HG03575 (cell line): ENCODE measurements around the gene TREX2.

Experiments
- ATAC-seq: cut with Tn5 transposase; IDR thresholded peaks from one replicate; pipeline ENCODE4 v1.9.1; 2021; ENCODE audit not compliant: unreplicated experiment, insufficient number of reproducible peaks, low FRiP score; ENCODE audit errors: extremely low read depth

The TREX2 gene

DNA sequence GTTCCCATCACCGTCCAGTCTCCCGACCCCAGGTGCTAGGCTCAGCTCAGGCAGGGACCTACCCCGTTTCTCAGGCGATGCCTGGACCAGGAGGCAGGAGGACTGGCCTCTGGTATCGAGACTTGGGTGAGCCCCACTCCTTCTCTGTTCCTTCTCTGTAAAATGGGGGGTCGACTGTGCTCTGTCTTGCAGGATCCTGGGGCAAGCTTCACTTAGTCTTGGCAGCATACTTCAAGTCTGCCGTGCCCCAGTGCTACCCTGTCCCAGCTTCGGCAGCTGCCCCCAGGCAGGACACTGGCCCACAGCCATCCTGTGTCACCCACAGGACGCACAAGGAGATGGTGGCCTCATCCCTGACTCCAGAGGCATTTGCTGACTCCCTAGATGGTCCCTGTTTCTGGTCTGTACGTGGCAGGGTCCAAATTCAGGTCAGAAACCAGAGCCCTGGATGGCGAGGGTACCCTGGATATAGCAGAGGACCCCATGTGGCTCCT lies 31.6 kb upstream of the TREX2 start:
- no peak for ATAC-seq

- ATAC-seq, result no peak
These were observed 31.0 kb upstream of the TREX2 start for GRCh38 chrX:153476666-153477363.

DNA sequence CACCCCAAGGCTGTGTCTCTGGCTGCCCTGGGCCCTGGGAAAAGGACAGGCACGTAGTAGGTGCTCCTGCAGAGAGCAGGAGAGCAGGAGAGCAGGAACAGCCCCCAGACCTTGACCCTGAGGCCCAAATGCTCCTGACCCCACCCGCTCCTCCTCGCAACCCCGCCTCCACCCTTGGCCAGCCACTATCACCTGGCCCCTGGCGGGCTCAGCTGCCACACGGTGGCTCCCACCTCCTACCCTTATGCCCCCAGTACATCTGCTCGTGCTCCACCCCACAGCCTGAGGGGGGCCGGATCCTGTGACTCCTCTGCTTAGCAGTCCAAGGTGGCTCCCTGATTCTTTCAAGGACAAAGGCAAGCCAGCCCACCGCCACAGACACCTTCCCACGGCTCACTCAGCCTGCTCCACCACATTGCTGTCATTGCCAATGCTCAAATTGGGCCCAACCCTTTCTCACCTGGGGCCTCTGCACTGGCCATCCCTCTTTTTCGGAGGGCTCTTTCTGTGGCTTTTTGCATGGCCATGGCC lies 30.0 kb upstream of the TREX2 start:
- no peak for ATAC-seq

- no peak for ATAC-seq
These were observed 29.4 kb upstream of the TREX2 start for GRCh38 chrX:153475271-153475670.

DNA sequence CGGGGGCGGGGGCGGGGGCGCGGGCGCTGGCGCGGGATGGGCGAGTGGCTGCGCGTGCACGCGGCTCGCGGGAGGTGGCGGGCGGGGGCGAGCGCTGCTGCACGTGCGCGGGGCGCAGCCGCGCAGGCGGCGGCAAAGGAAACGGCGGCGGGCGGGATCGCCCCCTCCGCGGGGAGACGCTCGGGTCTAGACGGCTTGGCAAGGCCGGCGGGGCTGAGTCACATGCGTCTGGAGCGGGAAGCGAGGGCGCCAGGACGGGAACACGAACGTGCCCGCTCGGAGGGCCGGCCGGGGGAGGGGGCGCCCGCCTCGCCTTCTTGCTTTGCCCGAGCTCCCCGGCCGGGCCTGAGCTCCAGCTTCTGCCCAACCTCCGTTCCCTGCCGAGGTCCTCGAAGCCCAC lies 28.9 kb upstream of the TREX2 start:
- no peak for ATAC-seq

GRCh38 chrX:153474266-153474665 lies 28.4 kb upstream of the TREX2 start:
- ATAC-seq, result no peak

DNA sequence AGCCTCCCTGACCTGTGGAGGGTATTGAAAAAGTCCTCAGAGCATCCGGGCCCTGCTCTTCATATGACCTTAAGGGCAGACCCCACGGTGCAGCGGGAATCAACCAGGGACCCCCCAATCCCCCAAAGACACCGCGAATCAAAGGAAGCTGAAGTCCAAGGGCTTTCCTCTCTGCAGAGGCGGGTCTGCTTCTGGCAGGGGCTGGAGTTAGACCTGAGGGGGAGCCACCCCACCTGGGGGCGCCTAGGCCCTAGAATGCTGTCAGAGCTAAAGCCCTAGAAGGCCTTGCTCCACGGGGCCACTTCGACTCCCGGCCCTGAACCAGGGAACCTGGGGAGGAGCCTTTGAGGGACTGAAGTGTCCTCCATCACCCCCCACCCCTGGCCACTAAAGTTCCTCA lies 27.3 kb upstream of the TREX2 start:
- ATAC-seq, result no peak

DNA sequence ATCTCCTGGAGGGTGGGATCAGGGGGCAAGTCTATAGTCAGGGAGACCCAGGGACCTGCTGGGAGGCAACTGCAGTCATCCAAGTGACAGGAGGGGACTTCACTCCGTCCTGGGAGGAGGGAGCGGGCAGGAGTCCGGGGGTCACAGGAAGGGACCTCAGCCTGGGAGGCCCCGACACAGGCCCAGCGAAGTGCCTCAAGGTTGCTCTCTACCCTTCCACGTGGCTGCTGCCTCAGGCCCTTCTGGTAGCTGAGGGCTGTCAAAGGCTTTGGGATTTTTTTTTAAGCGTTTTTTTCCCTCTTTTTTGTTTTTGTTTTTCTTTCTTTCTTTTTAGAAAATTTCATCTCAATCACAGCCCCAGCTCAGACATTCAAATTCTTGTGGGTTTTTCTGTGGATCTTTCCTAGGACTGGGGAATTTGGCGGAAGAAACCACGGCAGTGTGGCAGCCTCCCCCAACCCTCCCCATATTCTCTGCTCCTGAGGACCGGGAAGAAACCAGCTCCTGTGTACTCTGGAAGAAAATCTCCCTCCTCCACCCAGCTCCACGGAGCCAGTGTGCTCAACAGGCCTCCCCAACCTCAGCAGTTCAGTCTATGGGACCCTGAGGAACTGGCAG lies 25.9 kb upstream of the TREX2 start:
- no peak for ATAC-seq

DNA sequence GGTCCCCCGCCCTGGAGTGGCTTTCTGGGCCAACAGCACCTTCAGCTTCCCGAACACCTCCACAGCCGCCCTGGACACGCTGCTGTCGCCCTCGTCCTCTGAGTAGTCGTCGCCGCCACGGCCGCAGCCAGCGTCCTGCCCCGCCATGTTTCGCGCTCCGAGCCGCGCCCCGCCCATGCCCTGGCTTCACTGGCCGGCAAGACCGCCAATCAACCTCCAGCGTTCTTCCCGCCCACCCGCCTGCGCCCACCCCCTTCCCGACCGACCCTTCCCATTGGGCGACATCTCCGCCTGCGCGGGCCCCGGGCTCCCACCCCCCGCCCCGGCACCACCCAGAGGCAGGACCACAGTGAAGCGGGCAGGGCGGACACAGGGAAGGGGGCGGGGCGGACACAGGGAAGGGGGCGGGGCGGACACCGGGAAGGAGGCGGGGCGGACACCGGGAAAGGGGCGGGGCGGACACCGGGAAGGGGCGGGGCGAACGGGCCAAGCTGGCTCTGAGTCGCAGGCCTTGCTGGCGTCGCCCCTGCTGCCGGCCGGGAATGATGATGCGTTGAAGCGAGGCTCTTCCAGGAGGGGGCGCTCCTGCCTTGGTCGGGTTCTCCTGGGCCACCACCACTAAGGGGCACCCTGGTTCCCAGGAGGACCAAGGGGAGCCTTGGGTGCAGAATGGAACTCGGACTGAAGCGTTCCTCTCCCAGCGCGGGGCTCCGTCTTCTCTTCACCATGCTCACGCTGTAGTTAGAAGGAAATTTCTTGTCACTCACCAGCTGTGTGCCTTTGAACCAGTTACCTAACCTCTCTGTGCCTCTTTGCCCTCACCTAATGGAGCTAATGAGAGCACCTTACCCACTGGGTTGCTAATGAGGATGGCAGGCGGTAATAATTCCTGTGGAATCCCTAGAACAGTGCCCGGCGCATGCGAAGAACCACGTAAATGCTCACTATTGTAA lies 24.8 kb upstream of the TREX2 start, which contains the start of gene HAUS7:
Gene HAUS7 (minus strand): TSS at position 166 of the 953 bp plus-strand sequence. CDS start 19 bp downstream, at position 147.
- peak; percentile 58 for ATAC-seq

GRCh38 chrX:153469811-153470410 lies 24.1 kb upstream of the TREX2 start:
- no peak for ATAC-seq

DNA sequence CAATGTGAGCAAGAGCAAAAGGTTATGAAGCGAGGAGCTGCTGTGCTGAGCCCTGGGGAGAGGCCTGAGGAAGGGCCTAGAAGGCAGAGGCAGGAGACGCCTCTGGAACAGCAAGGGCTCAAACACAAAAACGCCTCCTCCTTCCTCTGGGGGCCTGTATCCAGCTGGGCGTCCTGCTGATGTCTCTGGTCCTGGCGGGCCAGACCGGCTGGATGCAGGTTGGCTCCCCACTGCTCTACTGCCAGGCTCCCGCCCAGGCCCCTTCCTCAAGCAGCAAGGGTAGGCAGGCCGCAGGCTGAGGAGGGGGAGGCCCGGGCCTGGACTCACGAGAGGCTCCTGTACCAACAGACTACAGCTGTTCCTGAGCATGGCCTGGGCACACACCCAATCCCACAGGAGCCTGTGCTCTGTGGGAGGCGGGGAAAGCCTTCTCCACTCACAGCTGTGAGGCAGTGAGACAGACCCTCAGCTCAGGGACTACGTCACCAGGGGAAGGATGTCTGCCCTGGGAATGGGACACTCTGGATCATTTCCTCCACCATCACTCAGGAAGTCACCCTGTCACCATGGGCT lies 22.2 kb upstream of the TREX2 start:
- no peak for ATAC-seq

- no peak for ATAC-seq
These were observed 20.0 kb upstream of the TREX2 start for GRCh38 chrX:153465691-153466380.

DNA sequence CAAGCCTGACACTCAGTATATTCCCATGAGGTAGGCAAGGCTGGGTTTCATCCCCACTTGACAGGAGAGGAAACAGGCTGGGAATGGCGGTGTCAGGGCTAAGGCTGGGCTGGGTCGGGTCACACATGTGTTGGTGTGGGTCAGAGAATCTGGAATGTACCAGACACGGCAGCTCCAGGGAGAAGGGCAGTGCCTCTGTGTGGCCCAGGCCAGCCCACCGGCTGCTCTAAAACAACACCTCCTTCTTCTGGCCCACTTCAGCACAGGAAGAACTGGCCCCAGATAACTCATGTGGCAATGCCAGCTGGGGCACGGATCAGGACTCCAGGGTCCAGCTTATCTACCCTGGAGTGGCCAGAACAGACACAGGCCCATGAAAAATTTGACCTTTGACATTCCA lies 18.3 kb upstream of the TREX2 start:
- ATAC-seq, result no peak

DNA sequence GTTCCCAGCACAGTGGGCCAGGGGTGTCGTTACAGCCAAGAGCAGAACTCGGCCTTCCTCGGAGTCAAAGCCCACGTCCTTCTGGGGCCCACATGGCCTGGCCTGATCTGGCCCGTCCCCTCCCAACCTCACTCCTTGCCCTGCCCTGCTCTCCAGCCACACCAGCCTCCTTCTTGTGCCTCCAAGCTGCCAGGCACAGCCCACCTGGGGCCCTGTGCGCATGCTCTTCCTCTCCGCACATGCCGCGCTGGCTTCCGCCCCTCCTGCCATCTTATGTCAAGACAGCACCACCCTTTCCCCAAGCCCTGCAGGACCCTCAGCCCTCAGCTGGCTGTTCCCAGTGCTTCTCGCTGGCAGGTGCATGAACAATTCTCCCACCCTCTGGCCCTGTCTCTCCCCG lies 17.7 kb upstream of the TREX2 start:
- ATAC-seq, result no peak

- ATAC-seq, result no peak
These were observed 17.2 kb upstream of the TREX2 start for GRCh38 chrX:153463031-153463430.

- no peak for ATAC-seq
These were observed 16.4 kb upstream of the TREX2 start for GRCh38 chrX:153462291-153462690.

GRCh38 chrX:153460826-153461225 lies 15.0 kb upstream of the TREX2 start:
- ATAC-seq, result no peak

DNA sequence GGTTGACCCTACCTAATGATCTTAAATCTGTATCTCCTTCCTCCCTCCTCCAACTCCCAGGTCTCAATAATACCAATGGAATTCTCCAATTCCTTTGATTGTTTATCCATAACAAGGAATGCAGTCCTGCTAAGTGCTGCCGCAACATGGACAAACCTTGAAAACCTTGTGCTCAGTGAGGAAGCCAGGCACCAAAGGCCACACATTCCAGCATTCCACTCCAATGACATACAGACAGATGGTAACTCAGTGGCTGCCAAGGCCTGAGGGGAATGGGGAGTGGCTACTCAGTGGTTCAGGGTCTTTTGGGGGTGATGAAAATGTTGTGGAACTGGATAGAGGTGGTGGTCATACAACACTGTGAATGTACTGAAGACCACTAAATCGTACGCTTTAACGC lies 14.1 kb upstream of the TREX2 start:
- no peak for ATAC-seq
